Measurements from ENCODE around the gene RLN3. TPM values are rescaled to one million over a fixed set of nuclear protein-coding genes. Genes with fewer than 3 reads are reported as not detected.

The RLN3 gene
- total RNA-seq, 1 donor from 2014 or later, result not detected

- peak within 1 kb of the TSS; percentile 85 for H3K4me3 ChIP-seq (ENCODE audit: low read depth, low read length)
- DNase-seq (ENCODE audit: low read depth), result no peak
- TF ChIP-seq CTCF (conservative IDR thresholded peaks at IDR 0.05; ENCODE audit: low read depth, low read length), result no peak
These were observed 44.8 kb downstream of the RLN3 start, which contains the start of gene MISP3 for GRCh38 chr19:14072535-14073260. Gene MISP3, plus strand, starts transcription at chr19:14072786. Its CDS starts 524 bp downstream, at chr19:14073310.

GRCh38 chr19:14073261-14073924, 45.4 kb downstream of the RLN3 start:
- no peak for DNase-seq (ENCODE audit: low read depth)
- no peak for TF ChIP-seq CTCF (conservative IDR thresholded peaks at IDR 0.05; ENCODE audit: low read depth, low read length)
- H3K4me3 ChIP-seq (ENCODE audit: low read depth, low read length), result peak overlapping the region; percentile 85

GRCh38 chr19:14073925-14074838, 46.2 kb downstream of the RLN3 start:
- peak overlapping the region; percentile 85 for H3K4me3 ChIP-seq (ENCODE audit: low read depth, low read length)
- peak; percentile 4 for TF ChIP-seq CTCF (conservative IDR thresholded peaks at IDR 0.05; ENCODE audit: low read depth, low read length)
- DNase-seq (ENCODE audit: low read depth), result no peak

- H3K4me3 ChIP-seq (ENCODE audit: low read depth, low read length), result no peak overlapping the region
- TF ChIP-seq CTCF (conservative IDR thresholded peaks at IDR 0.05; ENCODE audit: low read depth, low read length), result no peak
- DNase-seq (ENCODE audit: low read depth), result no peak
These were observed 50.5 kb downstream of the RLN3 start for GRCh38 chr19:14078411-14078810.

Other genes starting within 250 kb of the RLN3 start
- gene ZSWIM4, start 232.7 kb upstream of the RLN3 start, total RNA-seq, result 9.4 and 13.5 TPM in 2 replicates
- not detected in 2 replicates for gene NANOS3, start 151.0 kb upstream of the RLN3 start, total RNA-seq
- gene BRME1, start 122.0 kb upstream of the RLN3 start, total RNA-seq, result 0.58 and 1.4 TPM in 2 replicates
- gene CC2D1A, start 121.9 kb upstream of the RLN3 start, total RNA-seq, result 27.2 and 30.6 TPM in 2 replicates
- 0.46 TPM in 1 of 2 replicates, not detected in the other for gene PODNL1, start 89.7 kb upstream of the RLN3 start, total RNA-seq
- 49.5 and 52.5 TPM in 2 replicates for gene DCAF15, start 75.6 kb upstream of the RLN3 start, total RNA-seq
- 4.2 and 4.5 TPM in 2 replicates for gene RFX1, start 21.8 kb upstream of the RLN3 start, total RNA-seq
- 9.3 and 10.1 TPM in 2 replicates for gene IL27RA, start 3.6 kb downstream of the RLN3 start, total RNA-seq
- 0.17 and 0.36 TPM in 2 replicates for gene PALM3, start 33.9 kb downstream of the RLN3 start, total RNA-seq
- gene MISP3, start 44.6 kb downstream of the RLN3 start, total RNA-seq, result 0.80 and 6.0 TPM in 2 replicates
- gene C19orf67, start 57.6 kb downstream of the RLN3 start, total RNA-seq, result 0.63 TPM in 1 of 2 replicates, not detected in the other
- 30.7 and 53.6 TPM in 2 replicates for gene SAMD1, start 62.6 kb downstream of the RLN3 start, total RNA-seq
- gene PRKACA, start 89.6 kb downstream of the RLN3 start, total RNA-seq, result 40.8 and 41.0 TPM in 2 replicates
- gene ASF1B, start 108.4 kb downstream of the RLN3 start, total RNA-seq, result 74.0 and 98.7 TPM in 2 replicates
- gene ADGRL1, start 178.0 kb downstream of the RLN3 start, total RNA-seq, result 1.4 and 3.3 TPM in 2 replicates